Endothelial cell (in vitro differentiated cells): ENCODE results near the gene TMEM88. TPM values are rescaled to one million over a fixed set of nuclear protein-coding genes. Genes with fewer than 3 reads are reported as not detected.
A peak's percentile ranks its signal among the peaks of the same experiment; 100 is the strongest.

ENCODE experiments used
- DNase-seq: peaks from one replicate; pipeline ENCODE4 v3.0.0; 2021; ENCODE audit warnings: low spot score
- H3K27ac Mint-ChIP-seq: one replicate; pipeline ENCODE4 v1.8.0; 2021; ENCODE audit warnings: mixed read lengths, inconsistent platforms; ENCODE audit not compliant: unreplicated experiment
- H3K27me3 Mint-ChIP-seq: one replicate; pipeline ENCODE4 v1.8.0; 2021; ENCODE audit warnings: mild to moderate bottlenecking, moderate library complexity, mixed read lengths, inconsistent platforms; ENCODE audit not compliant: unreplicated experiment
- H3K36me3 Mint-ChIP-seq: one replicate; pipeline ENCODE4 v1.8.0; 2021; ENCODE audit warnings: mild to moderate bottlenecking, low read depth, mixed read lengths, inconsistent platforms; ENCODE audit not compliant: unreplicated experiment
- H3K4me1 Mint-ChIP-seq: one replicate; pipeline ENCODE4 v1.8.0; 2021; ENCODE audit warnings: mild to moderate bottlenecking, mixed read lengths, inconsistent platforms; ENCODE audit not compliant: unreplicated experiment
- H3K4me3 Mint-ChIP-seq: one replicate; pipeline ENCODE4 v1.8.0; 2021; ENCODE audit warnings: mild to moderate bottlenecking, mixed read lengths, inconsistent platforms; ENCODE audit not compliant: unreplicated experiment
- H3K9me3 Mint-ChIP-seq: one replicate; pipeline ENCODE4 v1.8.0; 2021; ENCODE audit warnings: mixed read lengths, inconsistent platforms; ENCODE audit not compliant: unreplicated experiment
- CTCF ChIP-seq: fragments of 200-600 bp; sonication (generic); IDR thresholded peaks from one replicate; pipeline ENCODE4 v1.5.0; 2021; ENCODE audit warnings: antibody characterized with exemption; ENCODE audit not compliant: unreplicated experiment
- total RNA-seq: library from RNA; stranded (reverse); fragmentation: NEBNext Ultra II Directional; extraction: Animal tissue kit (Norgen Biotek cat#: 25700); gene quantifications from one replicate; pipeline ENCODE4 v1.2.1, GENCODE V29; 2021; ENCODE audit not compliant: unreplicated experiment

TMEM88 gene
- total RNA-seq, 1 donor from 2014 or later = 13.6 TPM

GRCh38 chr17:7854078-7854777 is 638 bp upstream of the TMEM88 start:
- Mint-ChIP-seq H3K36me3 (peaks cover 34% of the 10 kb centered on the region), H3K4me1 (peaks cover 19% of the 10 kb centered on the region), H3K4me3 (peak overlapping the region; percentile 72), H3K9me3 (no peaks in the 10 kb centered on the region), H3K27me3 (peaks cover 19% of the 10 kb centered on the region), H3K27ac (peak overlapping the region; percentile 78)
- no peak for DNase-seq
- no peak for TF ChIP-seq CTCF

- Mint-ChIP-seq H3K9me3 (no peaks in the 10 kb centered on the region), H3K36me3 (peaks cover 27% of the 10 kb centered on the region), H3K4me1 (peaks cover 29% of the 10 kb centered on the region), H3K4me3 (no peak overlapping the region), H3K27me3 (peaks cover 19% of the 10 kb centered on the region), H3K27ac (no peak overlapping the region)
- TF ChIP-seq CTCF = no peak
- no peak for DNase-seq
Measured at GRCh38 chr17:7855660-7856010, 769 bp downstream of the TMEM88 start.

GRCh38 chr17:7856011-7856810 is 1.3 kb downstream of the TMEM88 start:
- peaks cover 16% of the 10 kb centered on the region for H3K27me3 Mint-ChIP-seq
- peaks cover 27% of the 10 kb centered on the region for H3K36me3 Mint-ChIP-seq
- H3K4me3 Mint-ChIP-seq = no peak overlapping the region
- DNase-seq = peak; percentile 68
- peaks cover 35% of the 10 kb centered on the region for H3K4me1 Mint-ChIP-seq
- H3K27ac Mint-ChIP-seq = no peak overlapping the region
- no peaks in the 10 kb centered on the region for H3K9me3 Mint-ChIP-seq
- TF ChIP-seq CTCF = no peak

- no peak for TF ChIP-seq CTCF
- DNase-seq = peak; percentile 88
- Mint-ChIP-seq H3K36me3 (peaks cover 30% of the 10 kb centered on the region), H3K4me1 (peaks cover 42% of the 10 kb centered on the region), H3K4me3 (no peak within 1 kb of the TSS), H3K9me3 (no peaks in the 10 kb centered on the region), H3K27me3 (peaks cover 17% of the 10 kb centered on the region), H3K27ac (no peak within 1 kb of the TSS)
Measured at GRCh38 chr17:7856811-7857712, 2.2 kb downstream of the TMEM88 start, which contains the start of gene NAA38. NAA38 (minus strand) TSS chr17:7857559; CDS start chr17:7857463, 96 bp downstream.
